Astrocyte (in vitro differentiated cells and primary cell): Measurements from ENCODE around the gene RPL26.

ENCODE experiments used
- CTCF ChIP-seq: IDR thresholded peaks from 2 replicates; pipeline ENCODE4 v1.5.1; 2011; ENCODE audit warnings: low read depth, mild to moderate bottlenecking, inconsistent platforms, low read length, moderate library complexity; ENCODE audit not compliant: insufficient read depth
- EZH2 ChIP-seq: IDR thresholded peaks from 2 replicates; pipeline ENCODE4 v1.6.1; 2012; ENCODE audit warnings: mild to moderate bottlenecking, low read length, inconsistent platforms; ENCODE audit not compliant: insufficient read depth

GRCh38 chr17:8332128-8332527 lies 50.9 kb downstream of the RPL26 start:
- TF ChIP-seq CTCF: no peak
- TF ChIP-seq EZH2: no peak
